OCI-LY3 (cell line): Measurements from ENCODE around the gene TXN.
"Not testable (repeated sequence)": the region's sequence is repeated elsewhere in the genome, so short reads cannot be mapped to it uniquely, and the experiment has no call there.

Source experiments
- H2AFZ ChIP-seq: fragments of 200-600, 300-600 bp; shearing (Covaris generic); 2 replicates; pipeline ENCODE4 v1.6.0; 2014; ENCODE audit warnings: antibody characterized with exemption, low read depth, low read length
- H3K27ac ChIP-seq: fragments of 200-600, 300-600 bp; sonication (generic); 2 replicates; pipeline ENCODE4 v1.5.1; 2014; ENCODE audit warnings: mild to moderate bottlenecking, low read length, moderate library complexity, mixed read lengths
- H3K27me3 ChIP-seq: fragments of 200-600, 300-600 bp; sonication (generic); 2 replicates; pipeline ENCODE4 v1.6.1; 2014; ENCODE audit warnings: low read depth, low read length, mixed read lengths
- H3K36me3 ChIP-seq: fragments of 200-600, 300-600 bp; sonication (generic); replicated peaks from 2 replicates; pipeline ENCODE3; 2014; ENCODE audit warnings: low read depth, low read length, mixed read lengths
- H3K4me1 ChIP-seq: fragments of 300-600, 200-600 bp; sonication (generic); 2 replicates; pipeline ENCODE4 v1.6.1; 2014; ENCODE audit warnings: low read length, mixed read lengths
- H3K4me2 ChIP-seq: fragments of 200-600, 300-600 bp; sonication (generic); 2 replicates; pipeline ENCODE4 v1.6.1; 2014; ENCODE audit warnings: low read length, mixed read lengths
- H3K4me3 ChIP-seq: fragments of 300-600, 200-600 bp; sonication (generic); 2 replicates; pipeline ENCODE4 v1.5.1; 2014; ENCODE audit warnings: antibody characterized with exemption, mild to moderate bottlenecking, low read length, moderate library complexity
- H3K79me2 ChIP-seq: fragments of 300-600, 200-600 bp; shearing (Covaris generic); 2 replicates; pipeline ENCODE4 v1.6.1; 2014; ENCODE audit warnings: mild to moderate bottlenecking, low read length, mixed read lengths
- H3K9ac ChIP-seq: fragments of 300-600, 200-600 bp; shearing (Covaris generic); 2 replicates; pipeline ENCODE4 v1.6.0; 2014; ENCODE audit warnings: mild to moderate bottlenecking, low read length, moderate library complexity
- H3K9me3 ChIP-seq: fragments of 200-600, 300-600 bp; shearing (Covaris generic); 2 replicates; pipeline ENCODE4 v1.6.1; 2014; ENCODE audit warnings: low read length, mixed read lengths; ENCODE audit not compliant: insufficient read depth
- H4K20me1 ChIP-seq: fragments of 200-600, 300-600 bp; sonication (generic); 2 replicates; pipeline ENCODE4 v1.6.1; 2016; ENCODE audit warnings: low read length, mixed read lengths; ENCODE audit not compliant: insufficient read depth
- EZH2phosphoT487 ChIP-seq: fragments of 200-600 bp; shearing (Covaris generic); IDR thresholded peaks from 2 replicates; pipeline ENCODE4 v1.6.1; 2018; ENCODE audit warnings: antibody characterized with exemption, mixed run types, low read depth
- TF ChIP-seq, protein P1 (sequence below): fragments of 200-600, 300-600 bp; sonication (generic); IDR thresholded peaks from 2 replicates; pipeline ENCODE4 v1.5.1; 2014; ENCODE audit warnings: antibody characterized with exemption, low read length, low read depth

Gene TXN

DNA sequence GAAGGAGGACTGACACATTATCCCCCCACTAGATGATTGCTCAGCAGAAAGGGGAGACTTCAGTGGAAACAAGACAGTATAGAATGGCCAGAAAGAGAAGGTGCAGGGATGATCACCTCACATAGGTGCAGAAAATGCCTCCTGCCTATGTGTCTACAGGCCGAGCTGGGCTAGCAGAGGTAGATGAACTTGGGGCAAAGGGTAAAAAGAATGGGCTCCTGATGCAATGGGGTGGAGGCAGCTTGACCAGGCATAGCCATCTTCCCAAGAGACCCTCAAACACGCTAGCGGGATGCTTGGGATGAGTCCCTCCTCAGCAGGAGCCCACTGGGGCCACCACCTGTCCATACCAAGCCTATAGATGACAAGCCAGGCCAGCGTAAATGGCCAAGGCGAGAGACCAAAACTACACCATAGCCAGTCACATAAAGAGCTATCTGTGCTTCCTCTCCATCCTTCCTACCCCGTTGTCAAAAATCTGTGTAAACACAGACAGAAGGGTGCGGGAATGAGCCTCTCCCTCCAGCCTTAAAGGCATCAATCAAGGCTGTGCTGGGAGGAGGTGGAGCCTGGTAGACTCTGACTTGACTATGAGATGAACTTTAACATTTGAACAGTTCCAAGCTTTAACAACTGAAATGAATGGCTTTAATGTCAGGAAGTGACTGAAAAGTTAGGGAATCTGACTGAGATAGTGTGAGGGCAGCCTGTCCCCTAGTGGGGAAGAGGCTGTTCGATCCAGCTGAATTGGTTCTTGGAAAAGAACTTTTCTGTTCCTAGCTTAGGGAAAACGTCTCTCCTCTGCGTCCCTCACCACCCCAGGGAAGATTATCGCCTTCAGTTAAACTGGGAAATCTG lies 58.7 kb downstream of the TXN start:
- Histone ChIP-seq H3K27ac (no peak overlapping the region), H3K79me2 (no peaks in the 10 kb centered on the region), H3K4me2 (no peak overlapping the region), H2AFZ (no peak overlapping the region), H3K9ac (no peak overlapping the region), H4K20me1 (no peaks in the 10 kb centered on the region), H3K36me3 (no peaks in the 10 kb centered on the region), H3K4me3 (no peak overlapping the region), H3K9me3 (no peaks in the 10 kb centered on the region), H3K4me1 (no peaks in the 10 kb centered on the region), H3K27me3 (peaks cover 7% of the 10 kb centered on the region; the same call in 1 of the 2 replicates)
- TF ChIP-seq EZH2phosphoT487 = no peak
- TF ChIP-seq, protein P1, sequence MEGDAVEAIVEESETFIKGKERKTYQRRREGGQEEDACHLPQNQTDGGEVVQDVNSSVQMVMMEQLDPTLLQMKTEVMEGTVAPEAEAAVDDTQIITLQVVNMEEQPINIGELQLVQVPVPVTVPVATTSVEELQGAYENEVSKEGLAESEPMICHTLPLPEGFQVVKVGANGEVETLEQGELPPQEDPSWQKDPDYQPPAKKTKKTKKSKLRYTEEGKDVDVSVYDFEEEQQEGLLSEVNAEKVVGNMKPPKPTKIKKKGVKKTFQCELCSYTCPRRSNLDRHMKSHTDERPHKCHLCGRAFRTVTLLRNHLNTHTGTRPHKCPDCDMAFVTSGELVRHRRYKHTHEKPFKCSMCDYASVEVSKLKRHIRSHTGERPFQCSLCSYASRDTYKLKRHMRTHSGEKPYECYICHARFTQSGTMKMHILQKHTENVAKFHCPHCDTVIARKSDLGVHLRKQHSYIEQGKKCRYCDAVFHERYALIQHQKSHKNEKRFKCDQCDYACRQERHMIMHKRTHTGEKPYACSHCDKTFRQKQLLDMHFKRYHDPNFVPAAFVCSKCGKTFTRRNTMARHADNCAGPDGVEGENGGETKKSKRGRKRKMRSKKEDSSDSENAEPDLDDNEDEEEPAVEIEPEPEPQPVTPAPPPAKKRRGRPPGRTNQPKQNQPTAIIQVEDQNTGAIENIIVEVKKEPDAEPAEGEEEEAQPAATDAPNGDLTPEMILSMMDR = no peak

DNA sequence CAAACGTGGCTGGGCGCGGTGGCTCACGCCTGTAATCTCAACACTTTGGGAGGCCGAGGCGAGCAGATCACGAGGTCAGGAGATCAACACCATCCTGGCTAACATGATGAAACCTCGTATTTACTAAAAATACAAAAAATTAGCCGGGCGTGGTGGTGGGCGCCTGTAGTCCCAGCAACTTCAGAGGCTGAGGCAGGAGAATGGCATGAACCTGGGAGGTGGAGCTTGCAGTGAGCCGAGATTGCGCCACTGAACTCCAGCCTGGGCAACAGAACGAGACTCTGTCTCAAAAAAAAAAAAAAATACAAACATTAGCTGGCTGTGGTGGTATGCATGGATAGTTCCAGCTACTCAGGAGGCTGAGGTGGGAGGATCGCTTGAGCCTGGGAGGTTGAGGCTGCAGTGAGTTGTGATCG lies 60.2 kb downstream of the TXN start:
- not testable (repeated sequence) for H3K9me3 ChIP-seq, H3K4me2 ChIP-seq, H3K4me3 ChIP-seq

More for the DNA sequence above, 60.2 kb downstream of the TXN start:
- not testable (repeated sequence) for H3K79me2 ChIP-seq, H3K36me3 ChIP-seq, H3K27me3 ChIP-seq, H2AFZ ChIP-seq, H3K4me1 ChIP-seq, H4K20me1 ChIP-seq, H3K9ac ChIP-seq, H3K27ac ChIP-seq
